22Rv1 (cell line): ENCODE data around the gene ILDR2.

Experiments
- H3K27ac ChIP-seq: fragments of 450-650 bp; 2 replicates; pipeline ENCODE4 v1.5.1; 2017
- CTCF ChIP-seq: fragments of 450-650 bp; IDR thresholded peaks from 2 replicates; pipeline ENCODE4 v1.5.1; 2017; ENCODE audit warnings: mild to moderate bottlenecking
- ZFX ChIP-seq: fragments of 450-650 bp; IDR thresholded peaks from 2 replicates; pipeline ENCODE4 v1.6.1; 2017; ENCODE audit warnings: antibody characterized with exemption, borderline replicate concordance

The ILDR2 gene

GRCh38 chr1:166920561-166921475, 54.5 kb downstream of the ILDR2 start:
- no peak overlapping the region for H3K27ac ChIP-seq
- TF ChIP-seq CTCF (no peak), ZFX (no peak)

- TF ChIP-seq ZFX = no peak
- TF ChIP-seq CTCF = no peak
- H3K27ac ChIP-seq = no peak overlapping the region
These were observed 56.4 kb downstream of the ILDR2 start for GRCh38 chr1:166918956-166919316.

- no peak for TF ChIP-seq CTCF
- TF ChIP-seq ZFX = no peak
- H3K27ac ChIP-seq = no peak overlapping the region
These were observed 57.0 kb downstream of the ILDR2 start for GRCh38 chr1:166918088-166918955.

- TF ChIP-seq ZFX = no peak
- H3K27ac ChIP-seq = no peak overlapping the region
These were observed 59.4 kb downstream of the ILDR2 start for GRCh38 chr1:166915941-166916340.

GRCh38 chr1:166915042-166915441, 60.3 kb downstream of the ILDR2 start:
- no peak overlapping the region for H3K27ac ChIP-seq
- TF ChIP-seq ZFX (no peak), CTCF (no peak)

GRCh38 chr1:166914111-166914510, 61.2 kb downstream of the ILDR2 start:
- TF ChIP-seq CTCF (no peak), ZFX (no peak)
- no peak overlapping the region for H3K27ac ChIP-seq

GRCh38 chr1:166911624-166912023, 63.7 kb downstream of the ILDR2 start:
- TF ChIP-seq ZFX = no peak
- no peak for TF ChIP-seq CTCF
- no peak overlapping the region for H3K27ac ChIP-seq
